HEK293T (cell line): ENCODE results near the gene CORO1C.
"Not testable (repeated sequence)": the region's sequence is repeated elsewhere in the genome, so short reads cannot be mapped to it uniquely, and the experiment has no call there.

Experiments used
- CTCF ChIA-PET: fragments of 350-600 bp; formaldehyde crosslinking; extraction: SDS; loops from one replicate; lab custom pipeline; 2021; ENCODE audit warnings: antibody characterized with exemption, inconsistent platforms; lab: Yijun Ruan, JAX
- POLR2A ChIA-PET: fragments of 350-600 bp; formaldehyde crosslinking; extraction: SDS; loops from one replicate; lab custom pipeline; 2020; ENCODE audit warnings: antibody characterized with exemption, inconsistent platforms; lab: Yijun Ruan, JAX
- DNase-seq: peaks from one replicate; pipeline ENCODE4 v3.0.0; 2012; ENCODE audit warnings: mixed read lengths; ENCODE audit errors: extremely low spot score
- ARNT ChIP-seq: fragments of 450-650 bp; IDR thresholded peaks from 2 replicates; pipeline ENCODE4 v1.6.1; 2017; ENCODE audit warnings: mild to moderate bottlenecking
- BHLHE40 ChIP-seq: fragments of 450-650 bp; IDR thresholded peaks from 2 replicates; pipeline ENCODE4 v1.6.1; 2016; ENCODE audit warnings: mild to moderate bottlenecking, moderate library complexity, borderline replicate concordance
- CTBP1 ChIP-seq: fragments of 450-650 bp; IDR thresholded peaks from 2 replicates; pipeline ENCODE4 v1.6.1; 2016; ENCODE audit warnings: borderline replicate concordance
- ELF4 ChIP-seq: fragments of 450-650 bp; IDR thresholded peaks from 2 replicates; pipeline ENCODE4 v1.6.1; 2017; ENCODE audit warnings: antibody characterized with exemption
- FOXA1 ChIP-seq: fragments of 450-650 bp; IDR thresholded peaks from 2 replicates; pipeline ENCODE4 v1.6.1; 2016; ENCODE audit warnings: mild to moderate bottlenecking
- FOXK2 ChIP-seq: fragments of 450-650 bp; IDR thresholded peaks from 2 replicates; pipeline ENCODE4 v1.6.1; 2016; ENCODE audit warnings: mild to moderate bottlenecking
- FOXM1 ChIP-seq: fragments of 450-650 bp; IDR thresholded peaks from 2 replicates; pipeline ENCODE4 v1.6.1; 2017; ENCODE audit warnings: mild to moderate bottlenecking, borderline replicate concordance
- HDGF ChIP-seq: fragments of 450-650 bp; IDR thresholded peaks from 2 replicates; pipeline ENCODE4 v1.6.1; 2017; ENCODE audit warnings: antibody characterized with exemption, borderline replicate concordance
- L3MBTL2 ChIP-seq: fragments of 450-650 bp; conservative IDR thresholded peaks from 2 replicates; pipeline ENCODE4 v1.6.1; 2016; ENCODE audit warnings: mild to moderate bottlenecking
- LEF1 ChIP-seq: fragments of 450-650 bp; IDR thresholded peaks from 2 replicates; pipeline ENCODE4 v1.6.1; 2017; ENCODE audit warnings: mild to moderate bottlenecking, borderline replicate concordance
- NFRKB ChIP-seq: fragments of 450-650 bp; IDR thresholded peaks from 2 replicates; pipeline ENCODE4 v1.6.1; 2016; ENCODE audit warnings: mild to moderate bottlenecking, moderate library complexity
- PKNOX1 ChIP-seq: fragments of 450-650 bp; IDR thresholded peaks from 2 replicates; pipeline ENCODE4 v1.6.1; 2016
- SP1 ChIP-seq: fragments of 450-650 bp; IDR thresholded peaks from 2 replicates; pipeline ENCODE4 v1.6.1; 2017
- SUZ12 ChIP-seq: fragments of 450-650 bp; IDR thresholded peaks from 2 replicates; pipeline ENCODE4 v1.6.1; 2016; ENCODE audit warnings: mild to moderate bottlenecking
- TARDBP ChIP-seq: fragments of 450-650 bp; IDR thresholded peaks from 2 replicates; pipeline ENCODE4 v1.6.1; 2016
- ZNF384 ChIP-seq: fragments of 450-650 bp; IDR thresholded peaks from 2 replicates; pipeline ENCODE4 v1.6.1; 2016

The CORO1C gene

GRCh38 chr12:108619369-108620160 is 111.8 kb downstream of the CORO1C start:
- POLR2A ChIA-PET = interaction anchor here (1.0 to 1.9 kb wide), 2 partner anchors 57 kb away, joined by 3 to 10 read pairs; partner anchors contain the start of gene ISCU
- CTCF ChIA-PET = interaction anchor here (0.7 kb wide), 1 partner anchor 52 kb away, joined by 3 read pairs; no protein-coding TSS in a partner anchor
- no peak for DNase-seq
- TF ChIP-seq CTBP1 = no peak

- DNase-seq = not testable (repeated sequence)
- ChIA-PET POLR2A (interaction anchor here (1.9 kb wide), 1 partner anchor 57 kb away, joined by 10 read pairs; the partner anchor contains the start of gene ISCU), CTCF (interaction anchor here (0.6 to 1.7 kb wide), 6 partner anchors 9 to 1171 kb away, joined by 3 to 13 read pairs (median 4); no protein-coding TSS in a partner anchor)
Measured at GRCh38 chr12:108618953-108619274, 112.4 kb downstream of the CORO1C start.

GRCh38 chr12:108618079-108618952 is 113.0 kb downstream of the CORO1C start:
- peak; percentile 85 for DNase-seq
- TF ChIP-seq PKNOX1 (no peak), L3MBTL2 (no peak)
- CTCF ChIA-PET = interaction anchor here (0.6 to 1.9 kb wide), 14 partner anchors 10 to 1171 kb away, joined by 3 to 13 read pairs (median 3); partner anchors contain the start of gene SART3
- POLR2A ChIA-PET = interaction anchor here (1.9 kb wide), 1 partner anchor 56 kb away, joined by 10 read pairs; the partner anchor contains the start of gene ISCU

- ChIA-PET POLR2A (interaction anchor here (0.8 kb wide), 1 partner anchor 55 kb away, joined by 5 read pairs; the partner anchor contains the start of gene ISCU), CTCF (interaction anchor here (0.5 to 1.9 kb wide), 10 partner anchors 11 to 624 kb away, joined by 3 to 13 read pairs (median 3); no protein-coding TSS in a partner anchor)
- no peak for DNase-seq
- TF ChIP-seq LEF1 (no peak), NFRKB (no peak), FOXM1 (no peak), SUZ12 (no peak)
Measured at GRCh38 chr12:108616941-108617858, 114.1 kb downstream of the CORO1C start.

- ChIA-PET POLR2A (interaction anchor here (0.8 kb wide), 1 partner anchor 54 kb away, joined by 5 read pairs; the partner anchor contains the start of gene ISCU), CTCF (interaction anchor here (0.6 to 0.7 kb wide), 2 partner anchors 46 to 52 kb away, joined by 3 read pairs; no protein-coding TSS in a partner anchor)
- TF ChIP-seq TARDBP (no peak), FOXK2 (no peak), LEF1 (no peak), ELF4 (no peak), CTBP1 (no peak), L3MBTL2 (no peak), SP1 (no peak), BHLHE40 (no peak), ZNF384 (no peak), PKNOX1 (no peak), ARNT (no peak), FOXA1 (no peak), NFRKB (no peak), HDGF (no peak), FOXM1 (no peak), SUZ12 (no peak)
- no peak for DNase-seq
Measured at GRCh38 chr12:108616359-108616758, 115.0 kb downstream of the CORO1C start.

GRCh38 chr12:108615918-108616317 is 115.4 kb downstream of the CORO1C start:
- no peak for TF ChIP-seq FOXA1
- TF ChIP-seq SP1 = no peak
- TF ChIP-seq NFRKB = no peak
- TF ChIP-seq BHLHE40 = no peak
- TF ChIP-seq FOXM1 = no peak
- TF ChIP-seq SUZ12 = no peak
- no peak for TF ChIP-seq ELF4
- no peak for TF ChIP-seq PKNOX1
- no peak for TF ChIP-seq ZNF384
- no peak for TF ChIP-seq HDGF
- no peak for TF ChIP-seq FOXK2
- no peak for TF ChIP-seq TARDBP
- no peak for TF ChIP-seq ARNT
- no peak for TF ChIP-seq L3MBTL2
- TF ChIP-seq CTBP1 = no peak
- no peak for TF ChIP-seq LEF1
- ChIA-PET CTCF (no interaction called here), POLR2A (no interaction called here)
- DNase-seq = no peak
